HG02759 (cell line): ENCODE data around the gene NDUFAF5.

Experiments
- ATAC-seq: cut with Tn5 transposase; IDR thresholded peaks from one replicate; pipeline ENCODE4 v1.9.1; 2021; ENCODE audit warnings: mild to moderate bottlenecking, moderate library complexity; ENCODE audit not compliant: unreplicated experiment

NDUFAF5 gene

DNA sequence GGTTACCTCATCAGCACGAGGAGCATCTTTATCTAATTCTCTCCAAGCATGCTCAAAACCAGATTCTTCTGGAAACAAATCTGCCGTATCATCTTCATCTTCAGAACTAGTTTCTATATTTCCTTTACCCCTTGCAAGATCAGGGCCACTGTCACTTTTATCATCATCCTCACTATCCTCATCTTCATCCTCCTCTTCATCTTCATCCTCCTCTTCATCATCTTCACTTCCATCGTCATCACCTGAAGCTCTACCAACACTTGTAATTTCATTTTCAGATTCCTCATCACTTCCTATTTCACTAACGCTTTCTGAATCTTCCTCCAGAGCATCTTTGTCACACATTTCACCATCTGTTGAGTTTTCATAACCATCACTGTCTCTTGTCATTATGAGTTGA, 9.0 kb upstream of the NDUFAF5 start:
- no peak for ATAC-seq

DNA sequence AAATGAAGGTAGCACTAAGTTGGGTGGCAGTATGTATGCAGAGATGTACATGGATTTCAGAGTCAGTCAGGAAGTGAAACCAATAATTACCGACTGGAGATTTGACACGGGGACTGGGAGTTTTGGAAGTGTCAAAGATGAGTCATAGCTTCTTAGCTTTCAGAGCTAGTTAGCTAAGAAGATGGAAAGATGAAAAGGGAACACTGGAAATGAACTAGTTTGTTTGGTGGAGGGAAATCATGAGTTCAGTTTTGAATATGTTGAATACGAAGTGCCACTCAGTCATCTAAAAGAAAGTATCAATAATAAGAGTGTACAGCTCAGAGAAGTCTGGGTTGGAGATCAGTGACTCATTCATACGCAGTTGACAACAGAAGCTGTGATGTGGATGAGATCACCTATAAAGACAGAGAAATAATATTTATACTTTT, 7.6 kb upstream of the NDUFAF5 start:
- ATAC-seq: no peak

- ATAC-seq: peak; percentile 55
Observed at GRCh38 chr20:13778827-13779226, 6.0 kb upstream of the NDUFAF5 start.

GRCh38 chr20:13783528-13783927, 1.3 kb upstream of the NDUFAF5 start:
- no peak for ATAC-seq

DNA sequence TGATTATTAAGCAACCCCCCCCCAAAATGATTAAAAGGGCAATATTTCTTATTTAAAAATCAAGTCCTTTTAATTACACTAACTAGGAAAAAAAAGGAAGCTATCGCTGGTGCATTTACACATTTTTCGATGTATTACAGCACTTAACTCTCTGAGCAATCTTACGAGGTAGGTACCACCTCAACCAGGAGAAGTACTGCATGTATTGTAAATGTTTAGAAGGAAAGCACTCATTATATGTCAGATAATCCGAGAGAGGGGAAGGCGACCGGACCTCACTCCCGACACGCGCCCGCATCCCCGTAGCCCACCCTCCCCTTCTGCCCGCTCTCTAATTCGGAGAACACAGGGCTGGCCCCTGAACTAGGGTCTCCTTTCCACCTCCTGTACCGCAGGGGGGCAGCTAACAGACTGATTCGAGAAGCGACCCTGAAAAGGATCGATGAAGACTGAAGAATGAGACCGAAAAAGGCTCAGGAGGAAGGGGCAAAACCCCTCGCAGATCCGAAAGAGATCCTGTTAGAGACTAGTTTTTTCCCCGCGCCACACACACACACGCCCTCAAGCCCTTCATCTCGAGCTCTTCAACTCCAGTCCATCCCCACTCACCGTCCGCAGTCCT, 446 bp upstream of the NDUFAF5 start:
- ATAC-seq: peak; percentile 11

DNA sequence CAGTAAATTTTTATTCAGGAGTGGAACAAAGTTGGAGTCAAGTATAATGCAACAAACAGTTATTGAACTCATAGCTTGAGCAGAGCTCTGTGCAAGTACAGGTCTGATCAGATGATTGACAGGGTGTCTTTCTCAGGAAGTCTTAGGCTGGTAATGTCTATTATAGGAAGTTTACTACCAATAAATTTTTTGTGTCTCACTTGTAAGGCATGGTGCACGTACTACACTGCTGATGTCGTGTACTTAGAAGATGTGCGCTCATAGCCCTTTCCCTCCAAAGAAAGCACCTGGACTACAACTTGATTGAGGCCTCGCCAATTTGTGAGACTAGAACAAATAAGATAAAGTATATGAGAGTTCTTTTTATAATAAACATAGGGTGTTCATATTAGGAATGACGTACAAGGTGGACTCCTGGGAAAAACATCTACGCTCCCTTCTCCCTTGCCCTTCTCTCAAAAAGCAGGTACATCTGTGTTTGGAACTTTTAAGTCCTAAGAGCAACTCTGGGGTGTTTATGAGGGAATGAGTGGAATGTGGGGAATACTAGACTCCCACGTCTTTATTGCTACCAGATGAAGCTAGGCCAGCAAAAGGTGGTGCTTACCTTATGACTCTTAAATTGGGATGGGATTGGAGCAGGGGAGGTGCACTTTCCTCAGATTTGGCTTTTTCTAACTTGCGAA, 1.5 kb downstream of the NDUFAF5 start:
- no peak for ATAC-seq

GRCh38 chr20:13788167-13788834, 3.5 kb downstream of the NDUFAF5 start:
- ATAC-seq: no peak

- ATAC-seq: no peak
Observed at GRCh38 chr20:13790708-13791107, 5.9 kb downstream of the NDUFAF5 start.

GRCh38 chr20:13791540-13792459, 7.0 kb downstream of the NDUFAF5 start:
- ATAC-seq: no peak

DNA sequence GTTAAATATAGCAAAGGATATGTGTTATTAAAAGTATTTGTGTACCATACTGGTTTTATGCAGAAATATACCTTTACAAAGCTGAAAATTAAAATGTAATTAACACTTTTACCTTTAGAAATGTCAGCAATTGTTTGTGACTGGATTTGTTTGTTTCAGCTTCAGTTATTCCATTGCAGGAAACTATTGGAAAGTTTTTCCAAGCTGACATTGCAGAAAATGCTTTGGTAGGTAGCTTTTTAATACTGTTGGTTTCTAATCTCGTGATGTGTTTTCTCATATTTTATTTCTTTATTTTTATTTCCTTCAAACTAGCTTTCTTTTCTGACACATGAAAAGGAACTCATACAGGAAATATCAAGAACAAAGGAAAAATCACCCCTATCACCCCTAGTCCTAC, 8.2 kb downstream of the NDUFAF5 start:
- ATAC-seq: no peak

DNA sequence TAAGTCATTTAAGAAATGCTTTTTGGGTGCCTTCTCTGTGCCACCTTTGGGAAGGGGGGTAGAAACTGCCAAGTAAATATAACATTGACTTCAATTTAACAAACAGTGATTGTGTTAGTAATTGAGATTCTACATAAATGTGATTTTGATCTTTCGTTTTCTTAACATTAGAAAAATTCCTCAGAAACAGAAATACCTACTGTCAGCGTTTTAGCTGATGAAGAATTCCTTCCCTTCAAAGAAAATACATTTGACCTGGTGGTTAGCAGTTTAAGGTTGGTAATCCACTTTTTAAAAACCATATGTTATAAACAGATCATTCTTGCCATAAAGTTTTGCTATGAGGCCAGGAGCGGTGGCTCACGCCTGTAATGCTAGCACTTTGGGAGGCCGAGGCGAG, 9.8 kb downstream of the NDUFAF5 start:
- no peak for ATAC-seq

GRCh38 chr20:13799040-13799439, 14.2 kb downstream of the NDUFAF5 start:
- ATAC-seq: no peak

DNA sequence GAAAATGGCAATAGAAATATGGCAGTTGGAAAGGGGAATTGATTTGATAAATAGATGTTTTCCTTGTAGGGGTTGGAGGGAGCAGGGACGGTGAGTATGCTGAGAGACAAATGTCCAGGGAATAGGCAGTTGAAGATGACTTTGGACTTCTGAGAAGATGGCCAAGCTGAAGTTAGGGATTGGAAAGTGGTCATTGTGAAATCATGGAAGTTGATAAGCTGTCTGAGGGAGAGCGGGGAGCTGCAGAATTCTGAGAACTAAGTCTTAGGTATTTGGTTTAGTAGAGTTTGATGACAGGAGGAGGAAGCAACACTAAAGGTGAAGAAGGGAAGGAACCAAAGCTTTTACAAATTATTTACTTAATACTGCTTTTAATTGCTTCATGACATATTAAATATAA, 15.1 kb downstream of the NDUFAF5 start:
- no peak for ATAC-seq

DNA sequence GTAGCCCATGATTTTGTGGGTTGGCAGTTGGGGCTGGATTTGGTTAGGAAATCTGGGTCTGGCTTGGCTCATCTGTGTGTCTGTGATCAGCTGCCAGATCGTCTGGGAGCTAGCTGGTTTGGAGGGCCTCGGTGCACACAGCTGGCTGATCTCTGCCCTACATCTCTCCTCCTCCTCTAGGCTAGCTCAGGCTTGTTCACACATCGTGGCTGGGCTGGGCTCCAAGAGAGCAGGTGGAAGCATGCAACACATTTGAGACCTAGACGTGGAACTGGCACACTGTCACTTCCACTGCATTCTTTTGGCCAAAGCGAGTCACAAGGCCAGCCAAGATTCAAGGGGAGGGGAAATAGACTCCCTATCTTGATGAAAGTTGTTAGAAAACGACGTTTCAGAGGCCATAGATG, 15.9 kb downstream of the NDUFAF5 start:
- ATAC-seq: no peak

GRCh38 chr20:13809373-13809772, 24.5 kb downstream of the NDUFAF5 start:
- ATAC-seq: no peak

GRCh38 chr20:13809855-13810254, 25.0 kb downstream of the NDUFAF5 start:
- no peak for ATAC-seq

DNA sequence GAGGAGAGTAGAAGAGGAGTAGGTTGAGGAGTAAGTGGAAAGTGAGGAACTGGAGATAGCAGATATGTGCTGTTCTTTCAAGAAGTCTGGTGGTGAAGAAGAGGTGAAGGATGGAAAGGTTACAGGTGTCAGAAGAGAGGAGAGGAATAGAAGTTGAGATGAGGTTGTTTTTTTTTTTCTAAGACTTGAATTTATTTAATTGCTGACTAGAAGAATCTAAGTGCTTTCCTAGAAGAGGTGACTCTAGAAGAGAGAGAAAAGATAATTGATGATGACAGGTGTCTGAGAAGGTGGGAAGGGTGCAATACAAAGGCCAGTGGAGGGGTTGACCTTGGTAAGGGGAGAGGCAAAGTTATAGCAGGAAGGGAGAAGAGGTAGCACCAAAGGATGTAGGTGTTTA, 25.6 kb downstream of the NDUFAF5 start:
- ATAC-seq: no peak

- ATAC-seq: no peak
Observed at GRCh38 chr20:13813910-13814309, 29.1 kb downstream of the NDUFAF5 start.

GRCh38 chr20:13814672-13815071, 29.8 kb downstream of the NDUFAF5 start:
- ATAC-seq: no peak

- no peak for ATAC-seq
Observed at GRCh38 chr20:13816757-13817156, 31.9 kb downstream of the NDUFAF5 start.

DNA sequence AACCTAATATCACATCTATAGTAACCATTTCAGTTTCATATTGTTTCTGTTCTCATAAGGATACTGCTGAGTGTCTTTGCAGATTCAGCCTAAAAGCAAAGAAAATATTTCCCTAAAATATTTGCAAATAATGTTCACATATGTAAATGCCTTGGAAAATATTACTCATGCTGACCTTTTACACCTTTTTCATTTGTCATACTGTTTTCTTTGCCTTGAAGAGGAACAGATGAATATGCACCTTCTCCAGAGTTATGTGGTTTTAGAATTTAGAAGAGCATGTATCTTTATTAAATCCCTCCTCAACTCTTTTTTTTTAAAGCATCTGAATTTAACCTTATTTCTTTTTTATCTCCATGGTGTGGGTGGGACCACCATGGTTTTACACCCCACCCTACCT, 32.5 kb downstream of the NDUFAF5 start:
- no peak for ATAC-seq
